Activated CD8-positive, alpha-beta memory T cell treated with anti-CD3 and anti-CD28 coated beads for 24 hours (primary cell): ENCODE results near the gene EYA2.
"Not testable (repeated sequence)": the region's sequence is repeated elsewhere in the genome, so short reads cannot be mapped to it uniquely, and the experiment has no call there.

ENCODE experiments used
- DNase-seq: peaks from one replicate; pipeline ENCODE4 v3.0.0-alpha.2; 2020

Gene EYA2

GRCh38 chr20:46897328-46897880 lies 2.8 kb downstream of the EYA2 start:
- no peak for DNase-seq

- DNase-seq = no peak
Observed at GRCh38 chr20:46898423-46898822, 3.8 kb downstream of the EYA2 start.

- no peak for DNase-seq
Observed at GRCh38 chr20:46899621-46900020, 5.0 kb downstream of the EYA2 start.

- no peak for DNase-seq
Observed at GRCh38 chr20:46900086-46900485, 5.4 kb downstream of the EYA2 start.

- DNase-seq = no peak
Observed at GRCh38 chr20:46900826-46901225, 6.2 kb downstream of the EYA2 start.

GRCh38 chr20:46901638-46902037 lies 7.0 kb downstream of the EYA2 start:
- DNase-seq = no peak

GRCh38 chr20:46903256-46903655 lies 8.6 kb downstream of the EYA2 start:
- DNase-seq = no peak

GRCh38 chr20:46903937-46904336 lies 9.3 kb downstream of the EYA2 start:
- no peak for DNase-seq

GRCh38 chr20:46905364-46906125 lies 10.9 kb downstream of the EYA2 start:
- DNase-seq = no peak

GRCh38 chr20:46913329-46914044 lies 18.8 kb downstream of the EYA2 start:
- DNase-seq = no peak

GRCh38 chr20:46914789-46915379 lies 20.2 kb downstream of the EYA2 start:
- no peak for DNase-seq

- DNase-seq = no peak
Observed at GRCh38 chr20:46915575-46916257, 21.1 kb downstream of the EYA2 start.

GRCh38 chr20:46916258-46916603 lies 21.6 kb downstream of the EYA2 start:
- no peak for DNase-seq

GRCh38 chr20:46917155-46917554 lies 22.5 kb downstream of the EYA2 start:
- no peak for DNase-seq

- DNase-seq = no peak
Observed at GRCh38 chr20:46920114-46920513, 25.5 kb downstream of the EYA2 start.

- not testable (repeated sequence) for DNase-seq
Observed at GRCh38 chr20:46922841-46923240, 28.2 kb downstream of the EYA2 start.

GRCh38 chr20:46923550-46923949 lies 28.9 kb downstream of the EYA2 start:
- DNase-seq = no peak

GRCh38 chr20:46928580-46929132 lies 34.0 kb downstream of the EYA2 start:
- DNase-seq = no peak

GRCh38 chr20:46929902-46930301 lies 35.3 kb downstream of the EYA2 start:
- DNase-seq = no peak

- DNase-seq = no peak
Observed at GRCh38 chr20:46930640-46931339, 36.1 kb downstream of the EYA2 start.

- no peak for DNase-seq
Observed at GRCh38 chr20:46931699-46932098, 37.1 kb downstream of the EYA2 start.

GRCh38 chr20:46932439-46932838 lies 37.8 kb downstream of the EYA2 start:
- not testable (repeated sequence) for DNase-seq
